IMR-90 (cell line): ENCODE data around the gene ODAD2. TPM values are rescaled to one million over a fixed set of nuclear protein-coding genes. Genes with fewer than 3 reads are reported as not detected.

Experiments
- ATAC-seq: fragments of 200-7000 bp; cut with Tn5 transposase; 2 replicates; pipeline ENCODE4 v1.9.1; 2020; ENCODE audit warnings: low read depth, mild to moderate bottlenecking, moderate library complexity
- BruUV-seq: library from RNA; stranded (reverse); fragments of 400-500 nt; replicated peaks from 2 replicates; lab custom pipeline; 2021; lab: Mats Ljungman, UMichigan
- CTCF ChIA-PET: fragments of 300-600 bp; formaldehyde crosslinking; extraction: SDS; loops from one replicate; lab custom pipeline; 2021; ENCODE audit warnings: antibody characterized with exemption; lab: Yijun Ruan, JAX
- POLR2A ChIA-PET: fragments of 300-600 bp; sonication (Branson Sonifier 250); formaldehyde crosslinking; loops from one replicate; lab custom pipeline; 2022; ENCODE audit warnings: antibody characterized with exemption; ENCODE audit not compliant: unreplicated experiment; lab: Charles Lee
- DNase-seq: peaks from one replicate; pipeline ENCODE4 v3.0.0; 2013
- H2AFZ ChIP-seq: replicated peaks from 2 replicates; pipeline ENCODE3; 2013; ENCODE audit warnings: low read length, mild to moderate bottlenecking; ENCODE audit not compliant: poor library complexity
- H2AK5ac ChIP-seq: 2 replicates; pipeline ENCODE4 v1.6.1; 2013; ENCODE audit warnings: low read depth, low read length, inconsistent platforms
- H2AK9ac ChIP-seq: replicated peaks from 2 replicates; pipeline ENCODE3; 2013; ENCODE audit warnings: mild to moderate bottlenecking, low read depth, low read length, moderate library complexity; ENCODE audit not compliant: poor library complexity
- H2BK120ac ChIP-seq: 2 replicates; pipeline ENCODE4 v1.6.1; 2013; ENCODE audit warnings: low read depth, low read length, inconsistent platforms
- H2BK15ac ChIP-seq: 3 replicates; pipeline ENCODE4 v1.6.1; 2013; ENCODE audit warnings: low read depth, low read length, inconsistent platforms
- H2BK20ac ChIP-seq: 2 replicates; pipeline ENCODE4 v1.6.1; 2013; ENCODE audit warnings: low read depth, mild to moderate bottlenecking, inconsistent platforms, low read length, moderate library complexity
- H2BK5ac ChIP-seq: 2 replicates; pipeline ENCODE4 v1.6.1; 2013; ENCODE audit warnings: mild to moderate bottlenecking, low read depth, low read length, inconsistent platforms; ENCODE audit not compliant: poor library complexity, severe bottlenecking
- H3K14ac ChIP-seq: replicated peaks from 2 replicates; pipeline ENCODE4 v1.6.1; 2013; ENCODE audit warnings: low read depth, low read length, inconsistent platforms
- H3K18ac ChIP-seq: 2 replicates; pipeline ENCODE4 v1.6.1; 2013; ENCODE audit warnings: low read depth, low read length, control low read depth
- H3K23ac ChIP-seq: 2 replicates; pipeline ENCODE4 v1.6.1; 2013; ENCODE audit warnings: low read depth, low read length, inconsistent platforms
- H3K27ac ChIP-seq: 2 replicates; pipeline ENCODE4 v1.5.1; 2013; ENCODE audit warnings: mild to moderate bottlenecking, control low read depth, low read length; ENCODE audit not compliant: insufficient read depth
- H3K27me3 ChIP-seq: 2 replicates; pipeline ENCODE4 v1.6.1; 2013; ENCODE audit warnings: low read length; ENCODE audit not compliant: control insufficient read depth, insufficient read depth
- H3K36me3 ChIP-seq: 2 replicates; pipeline ENCODE4 v1.6.1; 2013; ENCODE audit warnings: low read length, mixed read lengths; ENCODE audit not compliant: control insufficient read depth, insufficient read depth
- H3K4ac ChIP-seq: 2 replicates; pipeline ENCODE4 v1.6.1; 2013; ENCODE audit warnings: low read depth, low read length, inconsistent platforms
- H3K4me1 ChIP-seq: 2 replicates; pipeline ENCODE4 v1.6.1; 2013; ENCODE audit warnings: low read length, mixed read lengths; ENCODE audit not compliant: control insufficient read depth, insufficient read depth
- H3K4me2 ChIP-seq: 2 replicates; pipeline ENCODE4 v1.6.1; 2013; ENCODE audit warnings: low read depth, mild to moderate bottlenecking, control low read depth, low read length, moderate library complexity
- H3K4me3 ChIP-seq: 2 replicates; pipeline ENCODE4 v1.5.1; 2013; ENCODE audit warnings: low read depth, mild to moderate bottlenecking, control low read depth, low read length, moderate library complexity; ENCODE audit not compliant: insufficient read depth
- H3K56ac ChIP-seq: 2 replicates; pipeline ENCODE4 v1.6.1; 2013; ENCODE audit warnings: low read length, inconsistent platforms; ENCODE audit not compliant: insufficient read depth; ENCODE audit errors: extremely low read depth
- H3K79me1 ChIP-seq, 2 experiments: 2 replicates each; pipeline ENCODE4 v1.6.1; 2013; ENCODE audit warnings: low read length in 2 of 2, inconsistent platforms in 1 of 2, low read depth in 1 of 2
- H3K9ac ChIP-seq: 2 replicates; pipeline ENCODE4 v1.6.1; 2013; ENCODE audit warnings: low read depth, low read length, control low read depth
- H3K9me1 ChIP-seq: 2 replicates; pipeline ENCODE4 v1.6.1; 2013; ENCODE audit warnings: low read length, inconsistent platforms; ENCODE audit not compliant: insufficient read depth
- H3K9me3 ChIP-seq: 2 replicates; pipeline ENCODE4 v1.6.1; 2013; ENCODE audit warnings: low read length; ENCODE audit not compliant: control insufficient read depth, insufficient read depth
- H4K20me1 ChIP-seq: 2 replicates; pipeline ENCODE4 v1.6.1; 2013; ENCODE audit warnings: low read length, inconsistent platforms; ENCODE audit not compliant: insufficient read depth
- H4K5ac ChIP-seq: 2 replicates; pipeline ENCODE4 v1.6.1; 2013; ENCODE audit warnings: mild to moderate bottlenecking, low read depth, low read length, control low read depth
- H4K8ac ChIP-seq, 2 experiments: 2 replicates each; pipeline ENCODE4 v1.6.1; 2013; ENCODE audit warnings: low read depth in 2 of 2, low read length in 2 of 2, control low read depth in 1 of 2, inconsistent platforms in 1 of 2
- H4K91ac ChIP-seq: 2 replicates; pipeline ENCODE4 v1.6.1; 2013; ENCODE audit warnings: low read depth, low read length, inconsistent platforms; ENCODE audit not compliant: insufficient read depth
- BHLHE40 ChIP-seq: fragments of 150-350 bp; IDR thresholded peaks from 2 replicates; pipeline ENCODE4 v1.6.1; 2016; ENCODE audit warnings: mild to moderate bottlenecking, low read depth, low read length
- CEBPB ChIP-seq: IDR thresholded peaks from 2 replicates; pipeline ENCODE4 v1.6.1; 2012; ENCODE audit warnings: low read depth, low read length, improper control_type of control experiment
- CHD1 ChIP-seq: IDR thresholded peaks from 2 replicates; pipeline ENCODE4 v1.6.1; 2012; ENCODE audit warnings: low read depth, low read length, improper control_type of control experiment
- CTCF ChIP-seq: conservative IDR thresholded peaks from 2 replicates; pipeline ENCODE4 v1.5.1; 2012; ENCODE audit warnings: mild to moderate bottlenecking, low read depth, low read length, improper control_type of control experiment
- FOS ChIP-seq: fragments of 150-350 bp; IDR thresholded peaks from 2 replicates; pipeline ENCODE4 v1.6.1; 2016; ENCODE audit warnings: low read depth, low read length
- MAFK ChIP-seq: IDR thresholded peaks from 2 replicates; pipeline ENCODE4 v1.6.1; 2012; ENCODE audit warnings: low read depth, low read length, improper control_type of control experiment
- MAZ ChIP-seq: IDR thresholded peaks from 2 replicates; pipeline ENCODE4 v1.6.1; 2012; ENCODE audit warnings: low read depth, mild to moderate bottlenecking, low read length, improper control_type of control experiment, moderate library complexity, borderline replicate concordance
- MXI1 ChIP-seq: IDR thresholded peaks from 2 replicates; pipeline ENCODE4 v1.6.1; 2012; ENCODE audit warnings: low read depth, mild to moderate bottlenecking, low read length, moderate library complexity, borderline replicate concordance
- NFE2L2 ChIP-seq: fragments of 150-350 bp; IDR thresholded peaks from 2 replicates; pipeline ENCODE4 v1.6.1; 2016; ENCODE audit warnings: low read depth, mild to moderate bottlenecking, low read length
- POLR2A ChIP-seq: IDR thresholded peaks from 2 replicates; pipeline ENCODE4 v1.6.1; 2012; ENCODE audit warnings: mild to moderate bottlenecking, low read depth, low read length
- RAD21 ChIP-seq: IDR thresholded peaks from 2 replicates; pipeline ENCODE4 v1.6.1; 2012; ENCODE audit warnings: low read length, improper control_type of control experiment
- RFX5 ChIP-seq: IDR thresholded peaks from 2 replicates; pipeline ENCODE4 v1.8.0; 2012; ENCODE audit warnings: low read depth, mild to moderate bottlenecking, low read length, moderate library complexity
- SMC3 ChIP-seq: fragments of 150-350 bp; IDR thresholded peaks from 2 replicates; pipeline ENCODE4 v1.6.1; 2016; ENCODE audit warnings: low read depth, mild to moderate bottlenecking, antibody characterized with exemption, low read length, moderate library complexity
- dilution Hi-C: fragments of 300-500 bp; cut with HindIII; formaldehyde crosslinking; loops from one replicate; pipeline ENCODE4 v1.14.3; 2018; ENCODE audit warnings: low sequenced_read_pairs; ENCODE audit not compliant: unreplicated experiment
- in situ Hi-C: fragments of 300-500 bp; cut with MboI; formaldehyde crosslinking; loops from 3 replicates; pipeline ENCODE4 v1.14.3; 2019; ENCODE audit warnings: low sequenced_read_pairs, inconsistent platforms, mixed read lengths
- intact Hi-C: fragments of 100-400 bp; cut with micrococcal nuclease; formaldehyde crosslinking; loops from 2 replicates; pipeline ENCODE4 v1.10.0; 2022
- polyA plus RNA-seq, 3 experiments: library from polyadenylated mRNA; depleted of rRNA; stranded (reverse); fragments of >200 nt; gene quantifications; 2 replicates each; pipeline ENCODE4 v1.2.3, GENCODE V29; 2012; ENCODE audit warnings: low replicate concordance in 1 of 3
- total RNA-seq: library from RNA; depleted of rRNA; stranded (reverse); fragments of >200 nt; gene quantifications from 2 replicates; pipeline ENCODE4 v1.2.3, GENCODE V29; 2012
- TF ChIP-seq, protein P1 (sequence below): fragments of 150-350 bp; IDR thresholded peaks from 2 replicates; pipeline ENCODE4 v1.6.1; 2016; ENCODE audit warnings: low read depth, mild to moderate bottlenecking, low read length, moderate library complexity, borderline replicate concordance
- TF ChIP-seq, protein P2 (sequence below): fragments of 150-350 bp; IDR thresholded peaks from 2 replicates; pipeline ENCODE4 v1.6.1; 2017; ENCODE audit warnings: mild to moderate bottlenecking, antibody characterized with exemption, low read length, low read depth

The ODAD2 gene
- total and polyA plus RNA-seq, 2 of the 4 experiments (the other 2 are of a cell fraction) = 0.53 to 0.72 TPM

DNA sequence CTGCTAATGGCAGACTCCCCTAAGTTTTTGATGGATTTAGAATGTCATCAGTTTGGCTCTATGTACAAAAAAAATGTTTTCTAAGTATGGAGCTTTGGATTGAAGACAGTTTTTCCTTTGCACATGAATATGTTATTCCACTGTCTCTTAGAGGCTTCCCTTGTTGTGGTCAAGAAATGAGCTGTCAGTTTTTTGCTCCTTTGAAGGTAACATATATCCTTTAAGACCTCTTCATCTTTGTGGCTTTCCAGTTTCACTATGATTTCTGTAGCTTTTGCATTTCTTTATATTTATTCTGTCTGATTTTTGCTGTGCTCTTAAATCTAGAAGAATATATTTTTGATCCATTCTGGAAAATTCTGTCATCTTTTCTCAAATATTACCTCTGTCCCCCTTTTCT, 15.8 kb upstream of the ODAD2 start:
- Histone ChIP-seq H3K27ac (no peak overlapping the region), H3K9me3 (no peaks in the 10 kb centered on the region), H3K14ac (no peak overlapping the region), H4K8ac (no peak overlapping the region), H3K9ac (no peak overlapping the region), H3K4ac (no peak overlapping the region), H3K79me1 (no peaks in the 10 kb centered on the region), H4K5ac (no peak overlapping the region), H3K4me2 (no peak overlapping the region), H2AFZ (no peak overlapping the region), H3K27me3 (no peaks in the 10 kb centered on the region; the same call in 1 of the 2 replicates), H3K4me3 (no peak overlapping the region), H2AK9ac (no peak overlapping the region), H2BK5ac (no peak overlapping the region), H4K20me1 (no peaks in the 10 kb centered on the region), H3K4me1 (no peaks in the 10 kb centered on the region), H3K56ac (no peak overlapping the region), H2BK20ac (no peak overlapping the region), H3K18ac (no peak overlapping the region), H2BK15ac (no peak overlapping the region), H4K91ac (no peak overlapping the region), H2AK5ac (no peak overlapping the region), H3K23ac (no peak overlapping the region), H3K9me1 (no peaks in the 10 kb centered on the region), H2BK120ac (no peak overlapping the region), H3K36me3 (no peaks in the 10 kb centered on the region)
- intact Hi-C loops = no loop called here
- in situ Hi-C loops = no loop called here
- dilution Hi-C loops = no loop called here
- TF ChIP-seq POLR2A = no peak
- TF ChIP-seq, protein P1, sequence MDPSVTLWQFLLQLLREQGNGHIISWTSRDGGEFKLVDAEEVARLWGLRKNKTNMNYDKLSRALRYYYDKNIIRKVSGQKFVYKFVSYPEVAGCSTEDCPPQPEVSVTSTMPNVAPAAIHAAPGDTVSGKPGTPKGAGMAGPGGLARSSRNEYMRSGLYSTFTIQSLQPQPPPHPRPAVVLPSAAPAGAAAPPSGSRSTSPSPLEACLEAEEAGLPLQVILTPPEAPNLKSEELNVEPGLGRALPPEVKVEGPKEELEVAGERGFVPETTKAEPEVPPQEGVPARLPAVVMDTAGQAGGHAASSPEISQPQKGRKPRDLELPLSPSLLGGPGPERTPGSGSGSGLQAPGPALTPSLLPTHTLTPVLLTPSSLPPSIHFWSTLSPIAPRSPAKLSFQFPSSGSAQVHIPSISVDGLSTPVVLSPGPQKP = no peak
- no peak for TF ChIP-seq MAZ
- TF ChIP-seq RFX5 = no peak
- TF ChIP-seq CHD1 = no peak
- no peak for TF ChIP-seq RAD21
- TF ChIP-seq BHLHE40 = no peak
- TF ChIP-seq SMC3 = no peak
- TF ChIP-seq CEBPB = no peak
- no peak for TF ChIP-seq MXI1
- no peak for TF ChIP-seq NFE2L2
- TF ChIP-seq FOS = no peak
- TF ChIP-seq, protein P2, sequence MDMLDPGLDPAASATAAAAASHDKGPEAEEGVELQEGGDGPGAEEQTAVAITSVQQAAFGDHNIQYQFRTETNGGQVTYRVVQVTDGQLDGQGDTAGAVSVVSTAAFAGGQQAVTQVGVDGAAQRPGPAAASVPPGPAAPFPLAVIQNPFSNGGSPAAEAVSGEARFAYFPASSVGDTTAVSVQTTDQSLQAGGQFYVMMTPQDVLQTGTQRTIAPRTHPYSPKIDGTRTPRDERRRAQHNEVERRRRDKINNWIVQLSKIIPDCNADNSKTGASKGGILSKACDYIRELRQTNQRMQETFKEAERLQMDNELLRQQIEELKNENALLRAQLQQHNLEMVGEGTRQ = no peak
- no peak for TF ChIP-seq CTCF
- no peak for TF ChIP-seq MAFK
- no TSS peak for BruUV-seq
- DNase-seq (no peak), ATAC-seq (no peak)
- ChIA-PET CTCF (no interaction called here), POLR2A (no interaction called here)
